ENCODE data around the gene DNA2. TPM values are rescaled to one million over a fixed set of nuclear protein-coding genes. Genes with fewer than 3 reads are reported as not detected.

The DNA2 gene
- total RNA-seq, 2 experiments from 2014 or later = 35.0 to 36.1 TPM

DNA sequence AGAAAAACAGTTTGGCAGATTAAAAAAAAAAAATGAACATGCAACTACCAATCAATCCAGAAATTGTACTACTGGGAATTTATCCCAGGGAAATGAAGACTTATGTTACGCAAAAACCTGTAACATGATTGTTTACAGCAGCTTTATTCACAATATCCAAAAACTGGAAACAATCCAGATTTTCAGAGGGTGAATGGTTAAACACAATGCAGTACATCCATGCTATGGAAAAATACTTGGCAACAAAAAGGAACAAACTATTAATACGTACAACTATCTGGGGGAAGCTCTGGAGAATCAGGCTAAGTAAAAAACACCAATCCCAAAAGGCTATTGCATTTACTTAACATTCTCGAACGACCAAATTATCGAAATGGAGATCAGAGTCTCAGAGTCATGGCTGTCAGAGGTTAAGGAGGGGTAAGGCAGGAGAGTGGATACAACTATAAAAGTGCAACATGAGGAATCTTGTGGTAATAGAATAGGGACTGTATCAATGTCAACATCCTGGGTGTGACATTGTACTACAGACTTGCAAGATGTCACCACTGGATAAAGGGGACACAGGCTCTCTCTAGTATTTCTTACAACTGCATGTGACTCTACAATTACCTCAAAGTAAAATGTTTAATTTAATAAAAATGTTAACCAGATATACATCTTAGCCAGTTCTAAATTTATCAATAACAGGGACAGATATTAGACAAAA, 43.2 kb downstream of the DNA2 start:
- no peak for ATAC-seq (ENCODE audit: low read depth)
- H3K27ac Mint-ChIP-seq = no peak overlapping the region
- no peak overlapping the region for H3K4me3 Mint-ChIP-seq
- no peak for DNase-seq
- POLR2A ChIA-PET = no interaction called here
- no peaks in the 10 kb centered on the region for H3K27me3 Mint-ChIP-seq
- H3K9me3 Mint-ChIP-seq = no peaks in the 10 kb centered on the region
- peaks cover 23% of the 10 kb centered on the region for H3K36me3 Mint-ChIP-seq
- peaks cover 8% of the 10 kb centered on the region for H3K4me1 Mint-ChIP-seq

DNA sequence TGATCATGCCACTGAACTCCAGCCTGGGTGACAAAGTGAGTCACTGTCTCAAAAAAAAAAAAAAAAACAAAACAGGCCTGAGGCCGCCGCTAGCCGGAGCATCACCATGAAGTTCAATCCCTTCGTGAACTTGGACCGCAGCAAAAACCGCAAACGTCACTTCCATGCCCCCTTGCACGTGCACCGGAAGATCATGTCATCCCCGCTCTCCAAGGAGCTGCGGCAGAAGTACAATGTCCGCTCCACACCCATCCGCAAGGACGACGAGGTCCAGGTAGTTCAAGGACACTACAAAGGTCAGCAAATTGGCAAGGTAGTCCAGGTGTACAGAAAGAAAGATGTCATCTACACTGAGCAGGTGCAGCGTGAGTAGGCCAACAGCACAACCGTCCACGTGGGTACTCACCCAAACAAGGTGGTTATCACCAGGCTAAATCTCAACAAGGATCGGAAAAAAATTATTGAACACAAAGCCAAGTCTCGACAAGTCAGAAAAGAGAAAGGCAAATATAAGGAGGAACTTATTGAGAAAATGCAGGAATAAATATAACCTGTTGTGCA, 47.2 kb downstream of the DNA2 start:
- H3K27me3 Mint-ChIP-seq = no peaks in the 10 kb centered on the region
- ATAC-seq (ENCODE audit: low read depth) = no peak
- peaks cover 26% of the 10 kb centered on the region for H3K36me3 Mint-ChIP-seq
- H3K4me3 Mint-ChIP-seq = no peak overlapping the region
- POLR2A ChIA-PET = interaction anchor here (0.6 to 1.4 kb wide), 3 partner anchors 17 to 97 kb away, joined by 3 to 6 read pairs (median 3); partner anchors contain the start of gene RUFY2
- peaks cover 13% of the 10 kb centered on the region for H3K4me1 Mint-ChIP-seq
- no peaks in the 10 kb centered on the region for H3K9me3 Mint-ChIP-seq
- H3K27ac Mint-ChIP-seq = no peak overlapping the region
- no peak for DNase-seq

DNA sequence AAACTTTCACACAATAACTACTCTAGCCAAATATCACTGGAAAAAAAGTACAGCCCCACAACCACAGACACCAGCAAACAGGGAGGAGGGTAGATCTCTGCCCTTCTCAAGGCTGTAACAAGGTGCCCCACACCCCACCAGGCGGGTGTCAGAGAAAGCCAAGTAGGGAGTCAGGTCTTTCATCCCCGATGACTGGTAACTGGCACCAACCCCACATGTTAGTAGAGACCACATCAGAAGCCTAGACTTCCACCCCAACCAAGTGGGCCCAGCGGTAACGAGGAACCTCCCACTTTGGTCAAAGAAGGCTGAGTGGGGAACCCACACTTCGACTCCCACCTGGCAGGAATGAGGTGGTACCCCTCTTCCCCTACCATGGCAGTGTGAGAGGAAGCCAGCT, 48.3 kb downstream of the DNA2 start:
- Mint-ChIP-seq H3K27ac (peak overlapping the region; percentile 81), H3K4me3 (peak overlapping the region; percentile 51), H3K9me3 (no peaks in the 10 kb centered on the region), H3K36me3 (peaks cover 30% of the 10 kb centered on the region), H3K27me3 (no peaks in the 10 kb centered on the region), H3K4me1 (peaks cover 13% of the 10 kb centered on the region)
- DNase-seq (peak; percentile 53), ATAC-seq (ENCODE audit: low read depth) (peak; percentile 86)
- POLR2A ChIA-PET = interaction anchor here (1.1 to 1.4 kb wide), 2 partner anchors 16 to 44 kb away, joined by 3 to 6 read pairs; partner anchors contain the start of gene RUFY2

DNA sequence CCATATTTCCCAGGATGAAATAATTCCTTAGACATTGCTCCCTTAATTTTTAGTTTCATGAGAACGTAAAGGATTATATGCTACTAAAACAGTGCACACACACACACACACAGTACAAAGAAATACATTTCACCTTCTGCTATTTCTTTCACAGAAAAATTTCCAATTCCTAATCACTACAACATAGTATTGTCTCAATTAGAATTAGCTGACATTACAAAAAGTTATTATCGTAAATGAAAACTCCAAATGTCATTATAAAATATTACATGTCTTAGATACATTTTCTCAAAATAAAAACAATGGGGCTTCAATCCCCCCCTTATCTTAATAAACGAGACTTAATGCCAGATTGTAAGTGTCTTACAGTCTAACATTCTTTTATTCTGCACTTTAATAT, 52.4 kb downstream of the DNA2 start:
- DNase-seq = no peak
- H3K27ac Mint-ChIP-seq = no peak overlapping the region
- ATAC-seq (ENCODE audit: low read depth) = no peak
- peaks cover 38% of the 10 kb centered on the region for H3K36me3 Mint-ChIP-seq
- no peaks in the 10 kb centered on the region for H3K9me3 Mint-ChIP-seq
- no peaks in the 10 kb centered on the region for H3K27me3 Mint-ChIP-seq
- H3K4me1 Mint-ChIP-seq = peaks cover 10% of the 10 kb centered on the region
- POLR2A ChIA-PET = interaction anchor here (0.6 kb wide), 1 partner anchor 8 kb away, joined by 4 read pairs; no protein-coding TSS in a partner anchor
- no peak overlapping the region for H3K4me3 Mint-ChIP-seq

DNA sequence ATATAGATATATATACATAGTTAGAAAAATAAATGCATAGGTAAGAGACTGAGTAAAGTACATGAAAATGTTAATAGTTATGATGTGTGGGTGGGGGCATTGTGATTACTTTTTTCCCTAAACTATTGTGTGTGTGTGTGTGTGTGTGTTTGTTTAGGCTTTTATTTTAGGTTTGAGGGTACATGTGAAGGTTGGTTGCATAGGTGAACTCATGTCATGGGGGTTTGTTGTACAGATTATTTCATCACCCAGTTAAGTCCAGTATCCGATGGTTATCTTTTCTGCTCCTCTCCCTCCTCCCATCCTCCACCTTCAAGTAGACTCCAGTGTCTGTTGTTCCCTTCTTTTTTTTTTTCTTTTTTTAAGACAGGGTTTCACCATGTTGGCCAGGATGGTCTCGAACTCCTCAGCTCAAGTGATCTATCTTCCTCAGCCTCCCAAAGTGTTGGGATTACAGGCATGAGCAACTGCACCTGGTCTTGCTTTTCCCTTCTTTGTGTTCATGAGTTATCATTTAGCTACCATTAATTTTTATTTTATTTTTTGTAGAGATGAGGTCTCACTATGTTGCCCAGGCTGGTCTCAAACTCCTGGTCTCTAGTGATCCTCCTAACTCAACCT, 62.8 kb downstream of the DNA2 start:
- no peaks in the 10 kb centered on the region for H3K27me3 Mint-ChIP-seq
- H3K4me1 Mint-ChIP-seq = peaks cover 16% of the 10 kb centered on the region
- H3K27ac Mint-ChIP-seq = peak overlapping the region; percentile 16
- H3K36me3 Mint-ChIP-seq = peaks cover 7% of the 10 kb centered on the region
- POLR2A ChIA-PET = interaction anchor here (1.0 to 1.1 kb wide), 2 partner anchors 63 to 76 kb away, joined by 3 to 8 read pairs; partner anchors contain the start of genes DNA2 and PBLD
- DNase-seq (no peak), ATAC-seq (ENCODE audit: low read depth) (no peak)
- no peak overlapping the region for H3K4me3 Mint-ChIP-seq
- no peaks in the 10 kb centered on the region for H3K9me3 Mint-ChIP-seq

DNA sequence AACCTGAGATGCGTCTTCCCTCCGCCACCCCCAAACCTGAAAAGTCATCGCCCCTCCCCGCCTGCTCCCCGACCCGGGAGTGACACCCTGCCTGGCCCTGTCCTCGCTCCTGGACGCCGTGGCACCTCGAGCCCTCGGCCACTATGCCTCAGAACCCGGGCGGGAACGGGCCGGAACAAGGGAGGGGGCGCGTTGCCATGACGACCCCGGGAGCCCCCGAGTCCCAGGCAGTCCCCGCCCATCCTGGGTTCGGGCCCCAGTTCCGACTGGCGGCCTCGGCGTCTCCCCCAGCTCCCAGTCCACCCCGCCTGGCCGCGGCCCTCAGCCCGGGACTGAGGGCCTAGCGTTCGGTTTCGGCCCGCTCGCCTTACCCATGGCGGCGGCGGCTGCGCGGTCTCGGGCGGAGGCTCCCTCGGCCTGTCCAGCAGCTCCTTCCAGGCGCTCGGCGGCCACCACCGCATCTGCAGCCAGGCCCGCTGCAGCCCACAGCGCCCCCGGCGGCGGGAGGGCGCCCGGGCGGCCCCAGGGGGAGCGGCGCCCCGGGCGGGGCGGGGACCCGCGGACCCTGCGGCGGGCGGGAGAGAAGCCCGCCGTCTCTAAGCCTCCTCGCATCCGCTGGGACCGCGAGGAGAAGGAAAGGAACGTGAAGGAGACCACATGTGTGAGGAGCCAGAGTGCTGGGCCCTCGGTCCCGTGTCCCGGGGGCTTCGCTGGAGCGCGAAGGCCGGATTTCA, 64.8 kb downstream of the DNA2 start, which contains the start of gene RUFY2:
Gene RUFY2 (minus strand): TSS at position 463 of the 734 bp plus-strand sequence. CDS start 88 bp downstream, at position 375.
- ATAC-seq (ENCODE audit: low read depth) (peak; percentile 95), DNase-seq (peak; percentile 94)
- Mint-ChIP-seq H3K36me3 (no peaks in the 10 kb centered on the region), H3K27me3 (no peaks in the 10 kb centered on the region), H3K9me3 (no peaks in the 10 kb centered on the region), H3K4me3 (peak within 1 kb of the TSS; percentile 90), H3K27ac (peak within 1 kb of the TSS; percentile 83), H3K4me1 (peaks cover 16% of the 10 kb centered on the region)
- POLR2A ChIA-PET = interaction anchor here (0.6 to 1.7 kb wide), 10 partner anchors 9 to 490 kb away, joined by 3 to 23 read pairs (median 3); partner anchors contain the start of genes DNA2, HNRNPH3 and PBLD

DNA sequence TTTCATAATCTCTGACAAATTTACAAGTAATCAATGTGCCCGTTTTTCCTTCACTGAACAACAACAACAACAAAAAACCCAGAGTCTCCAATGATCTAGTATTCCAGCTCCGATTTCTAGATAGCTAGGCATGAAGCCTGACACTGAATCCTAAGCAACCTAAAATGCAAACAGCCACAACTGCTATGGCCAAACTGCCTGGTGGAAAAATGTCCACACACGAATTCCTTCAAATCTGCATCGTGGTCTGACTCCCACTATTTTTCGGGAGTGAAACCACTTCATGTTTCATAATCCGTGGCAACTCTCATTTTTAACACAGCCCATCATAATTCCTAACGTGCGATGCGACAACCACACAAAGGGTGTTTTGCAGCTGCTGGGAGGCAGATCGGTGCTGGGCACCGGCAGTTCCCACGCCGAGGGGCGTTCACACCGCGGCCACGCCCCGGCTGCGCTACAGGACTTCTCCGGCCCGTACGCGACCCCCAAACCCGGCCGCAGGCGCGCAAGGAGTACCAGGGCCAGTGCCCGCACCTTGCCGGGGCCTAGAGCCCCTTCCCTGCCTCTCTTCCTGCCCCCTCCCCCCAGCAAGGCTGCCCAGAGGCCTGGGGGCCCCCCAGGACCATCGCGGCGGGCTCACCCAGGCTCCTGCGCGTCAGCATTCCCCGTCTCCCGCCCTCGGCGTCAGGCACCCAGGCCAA, 65.5 kb downstream of the DNA2 start:
- H3K9me3 Mint-ChIP-seq = no peaks in the 10 kb centered on the region
- POLR2A ChIA-PET = interaction anchor here (0.6 to 1.7 kb wide), 10 partner anchors 10 to 491 kb away, joined by 3 to 23 read pairs (median 3); partner anchors contain the start of genes DNA2, HNRNPH3 and PBLD
- DNase-seq (peak; percentile 62), ATAC-seq (ENCODE audit: low read depth) (peak; percentile 15)
- peaks cover 2% of the 10 kb centered on the region for H3K36me3 Mint-ChIP-seq
- no peaks in the 10 kb centered on the region for H3K27me3 Mint-ChIP-seq
- peaks cover 16% of the 10 kb centered on the region for H3K4me1 Mint-ChIP-seq
- H3K4me3 Mint-ChIP-seq = peak overlapping the region; percentile 90
- H3K27ac Mint-ChIP-seq = peak overlapping the region; percentile 83

DNA sequence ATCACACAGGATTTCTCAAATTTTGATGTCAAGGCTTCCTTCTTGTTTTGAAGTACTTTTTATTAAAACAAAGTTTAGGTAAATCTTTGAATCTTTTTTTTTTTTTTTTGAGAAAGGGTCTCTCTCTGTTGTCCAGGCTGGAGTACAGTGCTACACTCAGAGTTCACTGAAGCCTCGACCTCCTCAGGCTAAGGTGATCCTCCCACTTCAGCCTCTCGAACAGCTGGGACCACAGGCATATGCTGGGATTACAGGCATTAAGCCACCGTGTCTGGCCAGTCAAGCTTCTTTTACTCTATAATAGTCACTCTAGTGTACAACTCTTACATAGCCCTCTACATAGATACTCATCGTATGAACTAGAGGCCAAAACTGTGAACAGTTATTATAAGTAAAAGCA, 68.1 kb downstream of the DNA2 start:
- POLR2A ChIA-PET = interaction anchor here (0.6 kb wide), 1 partner anchor 72 kb away, joined by 3 read pairs; the partner anchor contains the start of gene HNRNPH3
- H3K9me3 Mint-ChIP-seq = no peaks in the 10 kb centered on the region
- no peak overlapping the region for H3K27ac Mint-ChIP-seq
- H3K4me1 Mint-ChIP-seq = peaks cover 16% of the 10 kb centered on the region
- no peak overlapping the region for H3K4me3 Mint-ChIP-seq
- H3K36me3 Mint-ChIP-seq = peaks cover 3% of the 10 kb centered on the region
- ATAC-seq (ENCODE audit: low read depth) (no peak), DNase-seq (no peak)
- no peaks in the 10 kb centered on the region for H3K27me3 Mint-ChIP-seq

DNA sequence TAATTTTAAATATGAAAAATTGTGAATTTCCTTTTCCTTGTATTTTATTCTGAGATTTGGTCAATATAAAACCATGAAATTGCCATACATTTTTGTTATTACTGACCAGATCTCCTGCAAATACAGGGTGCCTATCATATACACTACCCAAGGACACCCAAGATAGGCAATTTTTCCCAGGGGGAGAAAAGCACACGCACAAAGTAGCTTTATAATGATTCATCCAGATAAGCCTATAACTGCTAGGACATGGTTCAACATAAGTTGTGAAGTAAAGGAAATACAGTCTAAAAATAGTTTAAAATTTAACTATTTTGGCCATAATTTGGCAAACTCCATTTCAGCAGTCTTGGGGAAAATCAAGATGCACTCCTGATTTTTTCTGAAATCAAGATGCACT, 69.5 kb downstream of the DNA2 start:
- Mint-ChIP-seq H3K4me1 (peaks cover 16% of the 10 kb centered on the region), H3K27ac (no peak overlapping the region), H3K9me3 (no peaks in the 10 kb centered on the region), H3K27me3 (no peaks in the 10 kb centered on the region), H3K4me3 (no peak overlapping the region), H3K36me3 (peaks cover 3% of the 10 kb centered on the region)
- no peak for ATAC-seq (ENCODE audit: low read depth)
- DNase-seq = no peak
- POLR2A ChIA-PET = no interaction called here

DNA sequence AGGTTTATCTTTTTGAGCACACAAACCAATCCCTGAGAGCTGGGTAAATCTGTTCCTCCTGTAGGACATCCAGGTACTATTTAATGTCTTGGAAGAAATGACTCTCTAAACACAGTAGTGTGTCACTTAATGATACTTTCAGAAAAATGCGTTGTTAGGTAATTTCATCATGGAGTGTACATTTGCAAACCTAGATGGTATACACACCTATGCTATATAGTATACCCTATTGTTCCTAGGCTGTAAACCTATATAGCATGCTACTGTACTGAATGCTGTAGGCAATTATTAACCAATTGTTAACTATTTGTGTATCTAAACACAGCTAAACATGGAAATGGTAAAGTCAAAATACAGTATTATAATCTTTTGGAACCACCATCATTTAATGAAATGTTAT, 74.8 kb downstream of the DNA2 start:
- Mint-ChIP-seq H3K4me1 (no peaks in the 10 kb centered on the region), H3K27me3 (no peaks in the 10 kb centered on the region), H3K9me3 (no peaks in the 10 kb centered on the region), H3K4me3 (no peak overlapping the region), H3K36me3 (peaks cover 8% of the 10 kb centered on the region), H3K27ac (no peak overlapping the region)
- no peak for ATAC-seq (ENCODE audit: low read depth)
- POLR2A ChIA-PET = no interaction called here
- no peak for DNase-seq

DNA sequence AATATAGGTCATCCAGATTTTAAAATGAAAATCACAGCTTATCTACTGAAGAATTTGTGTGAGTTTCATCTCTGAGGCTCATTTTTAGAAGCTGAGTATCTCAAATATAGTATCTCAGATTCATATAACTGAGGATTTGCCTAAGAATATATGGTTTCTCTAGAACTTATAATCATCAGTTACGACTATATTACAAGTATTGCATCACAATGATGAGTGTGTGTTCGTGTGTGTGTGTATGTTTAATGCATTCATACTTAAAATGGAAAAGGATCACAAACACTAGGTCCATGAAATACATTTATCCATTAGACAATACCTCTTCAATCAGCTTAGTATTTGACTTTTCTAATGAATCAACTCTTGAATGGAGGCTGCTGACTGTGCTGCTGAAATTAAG, 86.0 kb downstream of the DNA2 start:
- no peak for DNase-seq
- peaks cover 18% of the 10 kb centered on the region for H3K36me3 Mint-ChIP-seq
- POLR2A ChIA-PET = interaction anchor here (0.7 kb wide), 1 partner anchor 557 kb away, joined by 3 read pairs; no protein-coding TSS in a partner anchor

DNA sequence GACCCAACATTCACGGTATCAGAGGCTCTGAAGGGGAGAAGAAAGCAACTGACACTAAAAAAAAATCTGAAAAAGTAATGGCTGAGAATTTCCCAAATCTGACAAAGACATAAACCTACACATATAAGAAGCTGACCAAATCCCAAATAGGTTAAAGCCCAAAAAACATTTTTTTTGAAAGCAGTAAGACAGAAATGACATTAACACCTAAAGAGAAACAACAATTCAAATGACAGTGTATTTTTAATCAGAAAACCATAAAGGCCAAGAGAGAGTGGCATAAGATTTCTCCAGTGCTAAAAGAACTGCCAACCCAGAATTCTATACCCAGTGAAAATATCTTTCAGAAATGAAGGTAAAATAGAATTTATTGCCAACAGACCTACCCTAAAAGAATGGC, 100.2 kb downstream of the DNA2 start:
- POLR2A ChIA-PET = no interaction called here
- peaks cover 9% of the 10 kb centered on the region for H3K9me3 Mint-ChIP-seq
- H3K36me3 Mint-ChIP-seq = peaks cover 45% of the 10 kb centered on the region
- H3K4me1 Mint-ChIP-seq = no peaks in the 10 kb centered on the region
- H3K27me3 Mint-ChIP-seq = no peaks in the 10 kb centered on the region
- no peak overlapping the region for H3K4me3 Mint-ChIP-seq
- no peak overlapping the region for H3K27ac Mint-ChIP-seq
- no peak for DNase-seq
- no peak for ATAC-seq (ENCODE audit: low read depth)

More for the DNA sequence above, 86.0 kb downstream of the DNA2 start:
- Mint-ChIP-seq H3K27me3 (no peaks in the 10 kb centered on the region), H3K4me3 (no peak overlapping the region), H3K9me3 (no peaks in the 10 kb centered on the region), H3K4me1 (no peaks in the 10 kb centered on the region), H3K27ac (no peak overlapping the region)
- no peak for ATAC-seq (ENCODE audit: low read depth)
